Measurements from ENCODE around the gene TYW3. TPM values are rescaled to one million over a fixed set of nuclear protein-coding genes. Genes with fewer than 3 reads are reported as not detected.

TYW3 gene
- polyA plus RNA-seq (ENCODE audit: insufficient read length): 14.4 TPM

GRCh38 chr1:74732960-74733603 lies at the start of gene TYW3, which contains the start of gene CRYZ:
TYW3 (plus strand) TSS chr1:74733152; CDS start chr1:74733245, 93 bp downstream.
CRYZ (minus strand) TSS chr1:74733050; CDS start chr1:74724821, 8,229 bp downstream.
- DNase-seq: peak; percentile 94

- DNase-seq: no peak
These were observed 49.3 kb upstream of the TYW3 start for GRCh38 chr1:74683656-74684055.

GRCh38 chr1:74684301-74684700 lies 48.7 kb upstream of the TYW3 start:
- no peak for DNase-seq

- no peak for DNase-seq
These were observed 46.0 kb upstream of the TYW3 start for GRCh38 chr1:74686928-74687327.

GRCh38 chr1:74689621-74690363 lies 43.2 kb upstream of the TYW3 start:
- peak; percentile 52 for DNase-seq

GRCh38 chr1:74690364-74690696 lies 42.6 kb upstream of the TYW3 start:
- DNase-seq: no peak

GRCh38 chr1:74690909-74691308 lies 42.0 kb upstream of the TYW3 start:
- no peak for DNase-seq

- no peak for DNase-seq
These were observed 39.5 kb upstream of the TYW3 start for GRCh38 chr1:74693473-74693872.

GRCh38 chr1:74697832-74698231 lies 35.1 kb upstream of the TYW3 start:
- no peak for DNase-seq

GRCh38 chr1:74699331-74699730 lies 33.6 kb upstream of the TYW3 start:
- DNase-seq: no peak

- no peak for DNase-seq
These were observed 29.4 kb upstream of the TYW3 start for GRCh38 chr1:74703386-74704182.

GRCh38 chr1:74712881-74713280 lies 20.1 kb upstream of the TYW3 start:
- DNase-seq: no peak

GRCh38 chr1:74713849-74714248 lies 19.1 kb upstream of the TYW3 start:
- DNase-seq: no peak

- DNase-seq: no peak
These were observed 18.3 kb upstream of the TYW3 start for GRCh38 chr1:74714429-74715235.

- no peak for DNase-seq
These were observed 17.8 kb upstream of the TYW3 start for GRCh38 chr1:74715236-74715502.

- no peak for DNase-seq
These were observed 17.1 kb upstream of the TYW3 start for GRCh38 chr1:74715806-74716205.

GRCh38 chr1:74716822-74717221 lies 16.1 kb upstream of the TYW3 start:
- DNase-seq: no peak

- no peak for DNase-seq
These were observed 15.3 kb upstream of the TYW3 start for GRCh38 chr1:74717626-74718025.

- DNase-seq: no peak
These were observed 6.9 kb upstream of the TYW3 start for GRCh38 chr1:74726063-74726462.

GRCh38 chr1:74728736-74729135 lies 4.2 kb upstream of the TYW3 start:
- DNase-seq: no peak

- no peak for DNase-seq
These were observed 3.0 kb upstream of the TYW3 start for GRCh38 chr1:74729741-74730478.

- no peak for DNase-seq
These were observed 1.4 kb upstream of the TYW3 start for GRCh38 chr1:74731399-74732052.
